Umbilical cord (tissue), 2 donors: ENCODE data around the gene ANKS6. TPM values are rescaled to one million over a fixed set of nuclear protein-coding genes. Genes with fewer than 3 reads are reported as not detected.

Experiments used
- DNase-seq: peaks from one replicate; pipeline ENCODE4 v3.0.0-alpha.2; 2015; ENCODE audit warnings: low spot score
- total RNA-seq: library from RNA; depleted of rRNA; stranded (reverse); fragments of >200 nt; gene quantifications from one replicate; pipeline ENCODE4 v1.2.3, GENCODE V29; 2014; ENCODE audit warnings: low replicate concordance; ENCODE audit not compliant: insufficient read depth

The ANKS6 gene
- total RNA-seq, 1 donor from 2014 or later: 16.6 TPM

DNA sequence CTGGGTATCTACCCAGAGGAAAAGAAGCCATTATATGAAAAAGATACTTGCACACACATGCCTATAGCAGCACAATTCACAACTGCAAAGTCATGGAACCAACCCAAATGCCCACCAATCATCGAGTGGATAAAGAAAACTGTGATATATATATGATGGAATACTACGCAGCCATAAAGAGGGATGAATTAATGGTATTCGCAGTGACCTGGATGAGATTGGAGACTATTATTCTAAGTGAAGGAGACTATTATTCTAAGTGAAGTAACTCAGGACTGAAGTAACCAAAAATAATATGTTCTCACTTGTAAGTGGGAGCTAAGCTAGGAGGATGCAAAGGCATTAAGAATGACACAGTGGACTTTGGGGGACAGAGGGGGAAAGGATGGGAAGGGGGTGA lies 57.6 kb downstream of the ANKS6 start:
- no peak for DNase-seq

GRCh38 chr9:98736226-98736625 lies 60.1 kb downstream of the ANKS6 start:
- DNase-seq: no peak

DNA sequence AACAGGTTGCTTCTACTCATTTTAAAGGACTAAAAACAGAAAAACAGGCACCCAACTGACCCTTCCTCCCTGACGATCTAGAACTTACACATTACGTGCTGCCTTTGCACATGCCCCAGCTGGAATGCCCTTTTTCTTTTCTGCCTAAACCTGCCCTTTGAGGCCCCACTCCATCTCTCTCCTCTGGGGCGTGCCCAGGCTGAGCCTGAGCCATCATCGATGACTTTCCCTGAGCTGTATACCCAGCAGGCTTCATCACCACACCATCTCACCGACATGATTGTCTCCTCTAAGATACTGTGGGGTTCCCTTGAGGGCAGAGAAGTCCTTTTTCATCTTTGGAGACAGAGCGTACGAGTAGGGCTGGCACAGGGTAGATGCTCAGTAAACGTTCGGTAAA lies 63.6 kb downstream of the ANKS6 start:
- no peak for DNase-seq

- no peak for DNase-seq
Observed at GRCh38 chr9:98732091-98732490, 64.3 kb downstream of the ANKS6 start.

DNA sequence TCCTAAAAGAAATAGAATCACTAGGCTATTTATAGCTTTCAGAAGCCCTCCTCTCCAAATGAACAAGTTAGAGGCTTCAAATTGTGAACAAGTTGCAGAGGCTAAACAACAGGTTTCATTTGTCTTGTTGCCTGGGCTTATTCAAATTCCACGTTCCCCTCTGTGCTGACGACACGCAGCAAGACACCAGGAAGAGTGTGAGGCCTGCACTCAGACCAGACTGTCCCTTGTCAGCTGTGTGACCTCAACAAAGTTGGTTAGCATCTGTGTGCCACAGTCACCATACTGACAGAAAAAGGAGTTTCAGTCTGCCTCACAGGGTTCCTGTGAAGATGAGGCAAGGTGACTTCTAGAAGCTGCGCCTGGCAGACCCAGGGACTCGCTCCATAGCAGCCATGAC lies 65.5 kb downstream of the ANKS6 start:
- no peak for DNase-seq

DNA sequence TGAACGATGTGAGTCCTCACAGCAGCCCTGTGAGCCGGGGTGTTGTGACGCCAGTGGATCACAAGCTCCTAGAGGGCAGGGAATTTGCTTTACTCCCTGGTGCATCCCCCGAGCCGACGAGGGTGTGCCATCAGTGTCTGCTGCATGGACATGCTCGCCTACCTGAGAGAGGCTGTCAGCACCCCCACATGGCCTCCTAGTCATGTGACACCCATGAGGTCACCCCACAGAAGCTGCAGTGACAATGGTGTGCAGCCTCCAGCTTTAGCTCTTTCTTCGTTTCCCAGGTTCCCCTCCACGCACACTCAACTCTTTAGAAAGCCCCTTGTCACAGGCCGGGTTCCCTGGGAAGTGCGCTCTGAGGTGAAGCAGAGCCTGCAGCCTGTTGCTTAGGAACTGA lies 67.9 kb downstream of the ANKS6 start:
- no peak for DNase-seq

GRCh38 chr9:98727428-98727827 lies 68.9 kb downstream of the ANKS6 start:
- no peak for DNase-seq

- DNase-seq: peak; percentile 47
Observed at GRCh38 chr9:98726735-98727134, 69.6 kb downstream of the ANKS6 start.

DNA sequence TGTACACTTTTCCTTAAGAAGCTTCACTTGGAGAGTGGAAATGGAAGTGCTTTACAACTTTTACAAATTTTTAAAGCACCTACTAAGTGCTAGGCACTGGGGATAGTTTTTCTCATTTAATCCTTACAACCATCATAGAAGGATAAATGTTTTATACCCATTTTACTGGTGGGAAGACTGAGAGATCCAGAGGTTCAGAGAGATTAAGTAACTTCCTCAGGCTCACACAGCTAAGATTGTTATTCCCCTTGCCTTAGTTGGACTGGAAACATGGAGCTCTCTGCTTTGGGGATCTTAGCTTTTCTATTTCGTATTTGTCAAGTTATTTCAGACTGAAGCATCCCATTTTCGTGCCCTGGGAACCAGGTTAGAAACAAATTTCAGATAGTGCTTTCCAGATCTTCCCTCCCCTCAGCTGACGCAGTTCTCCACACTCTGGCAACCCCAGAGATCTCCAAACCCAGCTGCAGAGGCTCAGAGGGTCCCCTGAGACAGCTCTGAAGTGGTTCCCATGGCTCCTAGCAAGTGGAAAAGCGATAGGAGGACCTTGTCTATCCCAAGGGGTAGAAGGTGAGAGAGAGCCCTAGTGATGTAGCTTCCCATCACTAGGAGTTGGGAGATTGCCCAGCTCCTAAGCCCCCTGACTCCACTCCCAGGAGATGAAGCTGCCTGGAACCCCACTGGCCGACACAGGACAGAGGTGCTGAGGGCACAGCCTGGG lies 71.4 kb downstream of the ANKS6 start:
- DNase-seq: no peak

GRCh38 chr9:98721643-98722042 lies 74.7 kb downstream of the ANKS6 start:
- no peak for DNase-seq

- no peak for DNase-seq
Observed at GRCh38 chr9:98720402-98720801, 76.0 kb downstream of the ANKS6 start.

- no peak for DNase-seq
Observed at GRCh38 chr9:98719055-98719454, 77.3 kb downstream of the ANKS6 start.

- no peak for DNase-seq
Observed at GRCh38 chr9:98714833-98715232, 81.5 kb downstream of the ANKS6 start.

GRCh38 chr9:98712987-98713386 lies 83.4 kb downstream of the ANKS6 start:
- no peak for DNase-seq

DNA sequence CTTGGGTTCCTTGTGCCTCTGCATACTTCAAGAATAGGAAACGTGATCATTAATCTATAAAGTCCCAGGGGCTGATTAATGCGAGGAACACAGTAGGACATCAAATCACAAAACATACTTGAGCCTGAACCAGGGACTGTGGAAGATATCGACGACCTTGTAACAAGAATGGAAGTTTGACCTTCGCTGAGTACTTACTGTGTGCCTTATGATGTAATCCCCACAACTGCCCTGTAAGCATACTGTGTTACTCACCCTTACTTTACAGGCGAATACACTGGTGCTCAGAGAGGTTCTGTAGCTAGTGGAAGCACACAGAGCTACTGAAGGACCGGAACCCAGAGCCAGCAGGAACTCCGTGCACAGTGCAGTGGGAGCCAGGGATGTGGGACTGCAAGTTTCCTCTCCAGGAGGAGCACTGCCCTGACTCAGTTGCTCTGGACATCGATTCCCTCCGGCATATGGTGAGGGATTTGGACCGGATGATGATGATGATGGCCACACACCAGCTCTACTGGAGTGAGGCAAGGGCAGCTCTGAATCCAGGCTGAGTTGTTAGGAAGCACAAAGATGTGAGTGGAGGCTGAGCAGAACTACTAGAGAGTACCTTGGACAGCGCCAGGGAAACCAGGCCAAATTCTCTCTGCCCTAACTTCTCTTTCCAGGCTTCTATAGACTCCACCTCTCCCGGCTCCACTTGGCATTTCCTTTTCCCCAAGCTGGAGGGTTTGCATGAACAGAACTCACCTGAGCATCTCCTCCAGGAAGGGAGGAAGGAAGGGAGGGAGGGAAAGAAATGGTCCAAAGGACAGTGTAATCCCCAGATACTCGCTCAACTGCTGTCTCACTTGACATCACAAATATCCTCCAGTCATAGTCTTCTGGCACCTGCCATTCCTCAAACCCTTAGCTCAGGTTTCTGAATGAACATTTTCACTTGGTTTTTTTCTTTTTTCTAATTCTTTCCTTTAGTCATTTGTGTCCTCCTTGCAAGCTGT lies 86.1 kb downstream of the ANKS6 start:
- peak; percentile 54 for DNase-seq

DNA sequence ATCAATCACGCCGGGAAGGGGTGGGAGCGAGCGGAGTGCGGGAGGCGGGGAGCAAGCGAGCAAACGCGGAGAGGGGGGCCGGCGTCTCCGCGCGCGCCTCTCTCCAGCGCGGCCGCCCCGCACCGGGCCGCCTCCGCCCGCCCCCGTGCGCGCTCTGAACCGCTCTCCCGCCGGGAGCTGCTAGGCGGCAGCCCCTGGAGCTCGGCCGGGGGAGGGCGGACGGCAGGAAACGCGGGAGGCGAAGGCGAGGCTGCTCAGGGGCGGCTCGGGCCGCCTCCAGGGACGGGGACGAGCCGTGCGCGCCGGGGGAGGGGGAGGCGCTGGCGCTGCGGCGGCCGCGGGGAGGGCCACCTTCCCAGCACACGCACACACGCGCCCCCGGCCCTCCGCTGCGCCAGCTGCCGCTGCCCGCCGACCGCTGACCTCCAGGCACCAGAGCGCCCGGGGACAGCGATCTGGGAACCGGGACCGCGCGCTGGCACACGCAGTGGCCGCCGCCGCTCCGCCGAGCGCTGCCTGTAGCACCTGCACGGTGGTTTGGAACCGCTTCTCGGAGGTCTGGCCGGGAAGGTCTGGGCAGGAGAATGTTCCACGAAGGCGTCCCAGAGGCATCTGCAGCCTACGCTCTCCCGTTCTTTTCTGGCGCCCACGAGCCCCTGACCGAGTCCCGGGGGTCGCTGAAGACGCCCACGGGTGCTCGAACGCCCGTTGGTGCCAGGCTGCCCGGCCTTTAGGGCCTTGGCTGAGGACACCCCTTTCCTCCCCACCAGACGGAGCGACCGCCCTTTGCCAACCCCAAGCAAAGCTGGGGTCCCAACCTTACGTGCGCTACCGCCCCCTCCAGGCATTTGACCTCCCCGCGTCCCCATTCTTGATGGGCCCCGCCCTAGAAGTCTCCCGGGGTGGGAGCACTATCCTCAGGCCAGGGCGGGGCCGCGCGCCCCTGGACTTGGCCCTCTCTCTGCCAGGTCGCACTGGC lies 87.1 kb downstream of the ANKS6 start, which contains the start of gene GABBR2:
Gene GABBR2 (minus strand): TSS at position 3 of the 979 bp plus-strand sequence. CDS start 198 bp downstream, outside the sequence.
- no peak for DNase-seq

GRCh38 chr9:98708103-98708932 lies 88.0 kb downstream of the ANKS6 start:
- DNase-seq: no peak

GRCh38 chr9:98707166-98708102 lies 88.9 kb downstream of the ANKS6 start:
- peak; percentile 62 for DNase-seq

GRCh38 chr9:98706651-98707165 lies 89.6 kb downstream of the ANKS6 start:
- no peak for DNase-seq
